PC-3 (cell line): ENCODE measurements around the gene CCNYL1.

Experiments
- CTCF ChIP-seq: fragments of 300-600 bp; sonication (generic); conservative IDR thresholded peaks from 2 replicates; pipeline ENCODE4 v1.5.1; 2017; ENCODE audit warnings: antibody characterized with exemption, low read depth, mild to moderate bottlenecking, low read length
- EZH2 ChIP-seq: fragments of 300-600 bp; sonication (generic); IDR thresholded peaks from one replicate; pipeline ENCODE4 v1.6.1; 2017; ENCODE audit warnings: antibody characterized with exemption, mild to moderate bottlenecking, low read length; ENCODE audit not compliant: unreplicated experiment
- EZH2phosphoT487 ChIP-seq: fragments of 300-600 bp; sonication (generic); IDR thresholded peaks from 2 replicates; pipeline ENCODE4 v1.6.1; 2018; ENCODE audit warnings: mild to moderate bottlenecking, antibody characterized with exemption, low read length, borderline replicate concordance

DNA sequence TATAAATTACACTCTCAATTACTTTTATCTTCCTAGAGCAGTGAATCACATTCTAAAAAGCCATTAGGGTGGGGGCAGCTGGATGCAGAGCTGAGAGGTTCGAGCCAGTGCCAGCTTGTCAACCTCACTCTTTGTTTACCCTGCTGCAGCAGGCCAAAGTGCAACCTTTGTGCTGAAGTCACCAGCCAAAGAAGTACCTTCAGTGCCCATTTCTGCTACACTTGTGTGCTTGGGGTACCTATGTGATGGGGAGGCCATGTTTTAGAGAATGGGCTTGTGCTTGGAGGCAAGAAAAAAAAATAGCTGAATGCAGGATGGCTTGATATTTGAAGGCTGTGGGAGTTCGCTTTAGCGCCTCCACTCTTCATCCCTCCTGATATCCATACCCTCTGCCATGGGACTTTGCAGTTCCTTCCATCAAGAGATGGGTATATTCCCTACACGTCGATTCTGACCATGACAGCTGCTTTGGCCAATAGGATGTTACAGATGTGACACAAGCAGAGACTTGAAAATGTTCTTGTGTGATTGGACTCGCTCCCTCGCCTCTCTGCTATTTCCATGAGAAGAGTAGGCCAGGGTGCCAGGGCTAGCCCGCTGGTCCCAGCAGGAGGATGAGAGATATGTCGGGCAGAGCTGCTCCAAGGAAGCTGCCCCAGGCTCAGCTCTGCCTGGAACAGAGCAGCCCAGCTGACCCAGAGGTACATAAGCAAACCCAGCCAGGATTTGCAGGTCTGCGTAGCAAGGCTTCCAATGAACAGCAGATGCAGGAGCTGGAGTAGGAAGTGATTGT is 71.0 kb downstream of the CCNYL1 start:
- TF ChIP-seq CTCF, result no peak
- TF ChIP-seq EZH2phosphoT487, result no peak
- TF ChIP-seq EZH2, result no peak
